HCT116 (cell line): ENCODE measurements around the gene RHEX. TPM values are rescaled to one million over a fixed set of nuclear protein-coding genes. Genes with fewer than 3 reads are reported as not detected.

Experiments used
- ATAC-seq: fragments of 200-7000 bp; cut with Tn5 transposase; 2 replicates; pipeline ENCODE4 v1.9.1; 2020; ENCODE audit warnings: mild to moderate bottlenecking, moderate library complexity
- BruUV-seq: library from RNA; stranded (reverse); fragments of 400-500 nt; replicated peaks from 2 replicates; lab custom pipeline; 2021; lab: Mats Ljungman, UMichigan
- CTCF ChIA-PET: fragments of 300-600 bp; sonication (Branson Sonifier 250); formaldehyde crosslinking; loops from one replicate; lab custom pipeline; 2021; ENCODE audit warnings: antibody characterized with exemption; lab: Charles Lee
- POLR2A ChIA-PET: fragments of 300-600, 350-600 bp; sonication (Branson Sonifier 250); formaldehyde crosslinking; loops from one replicate; lab custom pipeline; 2021; ENCODE audit warnings: antibody characterized with exemption; lab: Charles Lee
- RAD21 ChIA-PET, 2 experiments: fragments of 300-600 bp; sonication (Branson Sonifier 250); formaldehyde crosslinking; loops; one replicate each; lab custom pipeline; 2023; ENCODE audit warnings: low total read pairs in 2 of 2; ENCODE audit not compliant: uncharacterized antibody in 2 of 2, unreplicated experiment in 2 of 2, low non-redundant PET in 1 of 2; lab: Charles Lee
- DNase-seq: peaks from one replicate; pipeline ENCODE4 v3.0.0-alpha.2; 2010; ENCODE audit warnings: low read depth, low spot score
- H2AFZ ChIP-seq: fragments of 200-600 bp; shearing (Covaris generic), sonication (generic); 2 replicates; pipeline ENCODE4 v1.6.1; 2017; ENCODE audit warnings: low read depth, mixed run types, mixed read lengths, antibody characterized with exemption, low read length; ENCODE audit not compliant: poor library complexity, severe bottlenecking
- H3K27ac ChIP-seq: 2 replicates; pipeline ENCODE4 v1.5.1; 2012; ENCODE audit warnings: low read depth, low read length
- H3K27me3 ChIP-seq: fragments of 200-600 bp; sonication (generic); 2 replicates; pipeline ENCODE4 v1.6.1; 2016; ENCODE audit warnings: mixed run types, low read length, mixed read lengths; ENCODE audit not compliant: insufficient read depth
- H3K36me3 ChIP-seq, 2 experiments: fragments of 200-500 bp in 1 of 2; fragments of 200-600 bp in 1 of 2; sonication (Bioruptor generic) in 1 of 2; sonication (generic) in 1 of 2; 2 replicates each; pipeline versions ENCODE4 v1.5.1 to v1.6.1; 2014 to 2016; ENCODE audit warnings: low read length in 2 of 2, inconsistent platforms in 1 of 2, mixed read lengths in 1 of 2, mixed run types in 1 of 2; ENCODE audit not compliant: insufficient read depth in 2 of 2, control insufficient read depth in 1 of 2
- H3K4me1 ChIP-seq, 2 experiments: fragments of 200-600 bp in 1 of 2; sonication (generic) in 1 of 2; 2 replicates each; pipeline versions ENCODE4 v1.5.1 to v1.6.1; 2012 to 2017; ENCODE audit warnings: low read length in 2 of 2, inconsistent platforms in 1 of 2, mild to moderate bottlenecking in 1 of 2, mixed read lengths in 1 of 2, mixed run types in 1 of 2, moderate library complexity in 1 of 2; ENCODE audit not compliant: insufficient read depth in 2 of 2, control insufficient read depth in 1 of 2
- H3K4me2 ChIP-seq: fragments of 200-600 bp; sonication (generic); 2 replicates; pipeline ENCODE4 v1.6.1; 2017; ENCODE audit warnings: mixed run types, low read length, mixed read lengths
- H3K4me3 ChIP-seq, 2 experiments: fragments of 200-600 bp in 1 of 2; sonication (generic) in 1 of 2; replicated peaks in 1 of 2; 2 replicates each; pipeline ENCODE4 v1.5.1; 2011 to 2016; ENCODE audit warnings: low read length in 2 of 2, control low read depth in 1 of 2, low read depth in 1 of 2, mild to moderate bottlenecking in 1 of 2, mixed read lengths in 1 of 2, mixed run types in 1 of 2
- H3K79me2 ChIP-seq: fragments of 200-600 bp; sonication (generic); 2 replicates; pipeline ENCODE4 v1.6.1; 2017; ENCODE audit warnings: mild to moderate bottlenecking, mixed run types, low read length, moderate library complexity, mixed read lengths; ENCODE audit not compliant: insufficient read depth
- H3K9ac ChIP-seq: fragments of 200-600 bp; sonication (generic); 2 replicates; pipeline ENCODE4 v1.6.1; 2016; ENCODE audit warnings: low read length, mixed read lengths
- H3K9me2 ChIP-seq: fragments of 200-600 bp; sonication (generic), shearing (Covaris generic); 2 replicates; pipeline ENCODE4 v1.6.1; 2017; ENCODE audit warnings: mixed run types, mild to moderate bottlenecking, moderate library complexity; ENCODE audit not compliant: insufficient read depth
- H3K9me3 ChIP-seq, 2 experiments: fragments of 200-500 bp in 1 of 2; fragments of 200-600 bp in 1 of 2; sonication (Bioruptor generic) in 1 of 2; sonication (generic) in 1 of 2; 2 replicates each; pipeline ENCODE4 v1.6.1; 2014 to 2017; ENCODE audit warnings: low read length in 2 of 2, mixed read lengths in 2 of 2, inconsistent platforms in 1 of 2, low read depth in 1 of 2, mild to moderate bottlenecking in 1 of 2, mixed run types in 1 of 2, moderate library complexity in 1 of 2; ENCODE audit not compliant: control insufficient read depth in 1 of 2, insufficient read depth in 1 of 2
- H4K20me1 ChIP-seq: fragments of 200-600 bp; sonication (generic), shearing (Covaris generic); 2 replicates; pipeline ENCODE4 v1.6.1; 2017; ENCODE audit warnings: mixed run types, mild to moderate bottlenecking, moderate library complexity; ENCODE audit not compliant: insufficient read depth
- CEBPB ChIP-seq: IDR thresholded peaks from 2 replicates; pipeline ENCODE4 v1.6.1; 2012; ENCODE audit warnings: low read depth
- CTCF ChIP-seq, 3 experiments: fragments of 200-600 bp in 1 of 3; sonication (generic) in 1 of 3; IDR thresholded peaks in 2 of 3; conservative IDR thresholded peaks in 1 of 3; 2 replicates each; pipeline ENCODE4 v1.5.1; 2012 to 2017; ENCODE audit warnings: low read depth in 2 of 3, low read length in 2 of 3, antibody characterized with exemption in 1 of 3, borderline replicate concordance in 1 of 3, control low read depth in 1 of 3, mild to moderate bottlenecking in 1 of 3, mixed read lengths in 1 of 3, mixed run types in 1 of 3, moderate library complexity in 1 of 3; ENCODE audit not compliant: insufficient read depth in 1 of 3
- EGR1 ChIP-seq: IDR thresholded peaks from 2 replicates; pipeline ENCODE4 v1.6.1; 2012; ENCODE audit warnings: low read depth
- ELF1 ChIP-seq: IDR thresholded peaks from 2 replicates; pipeline ENCODE4 v1.6.1; 2012; ENCODE audit warnings: low read depth, borderline replicate concordance
- EZH2 ChIP-seq: fragments of 200-600 bp; sonication (generic); IDR thresholded peaks from 2 replicates; pipeline ENCODE4 v1.6.1; 2017; ENCODE audit warnings: antibody characterized with exemption, mixed run types
- EZH2phosphoT487 ChIP-seq: fragments of 200-600 bp; IDR thresholded peaks from 2 replicates; pipeline ENCODE4 v1.6.1; 2018; ENCODE audit warnings: antibody characterized with exemption, borderline replicate concordance
- JUND ChIP-seq: IDR thresholded peaks from 2 replicates; pipeline ENCODE4 v1.6.1; 2012
- MAX ChIP-seq: IDR thresholded peaks from 2 replicates; pipeline ENCODE4 v1.6.1; 2012
- POLR2A ChIP-seq: IDR thresholded peaks from 2 replicates; pipeline ENCODE4 v1.7.0; 2011; ENCODE audit warnings: borderline replicate concordance; ENCODE audit not compliant: insufficient read depth, insufficient read length; ENCODE audit errors: extremely low read depth
- POLR2AphosphoS5 ChIP-seq: IDR thresholded peaks from 2 replicates; pipeline ENCODE4 v1.6.1; 2011; ENCODE audit warnings: mild to moderate bottlenecking, low read depth, low read length, moderate library complexity
- RAD21 ChIP-seq: IDR thresholded peaks from 2 replicates; pipeline ENCODE4 v1.6.1; 2012; ENCODE audit warnings: low read depth, mild to moderate bottlenecking
- SIN3A ChIP-seq: IDR thresholded peaks from 2 replicates; pipeline ENCODE4 v1.6.1; 2012; ENCODE audit warnings: low read depth
- SRF ChIP-seq: IDR thresholded peaks from 2 replicates; pipeline ENCODE4 v1.6.1; 2012; ENCODE audit warnings: low read depth
- TCF7L2 ChIP-seq: IDR thresholded peaks from 2 replicates; pipeline ENCODE4 v1.7.0; 2011; ENCODE audit warnings: borderline replicate concordance, inconsistent platforms; ENCODE audit not compliant: insufficient read depth, insufficient read length; ENCODE audit errors: extremely low read depth
- ZBTB33 ChIP-seq: IDR thresholded peaks from 2 replicates; pipeline ENCODE4 v1.6.1; 2011; ENCODE audit warnings: mild to moderate bottlenecking, low read length, moderate library complexity; ENCODE audit not compliant: insufficient replicate concordance; ENCODE audit errors: extremely low read depth
- ZFX ChIP-seq: fragments of 450-650 bp; IDR thresholded peaks from 2 replicates; pipeline ENCODE4 v1.6.1; 2017
- ZNF274 ChIP-seq: fragments of 200-500 bp; sonication (Bioruptor generic); IDR thresholded peaks from 2 replicates; pipeline ENCODE4 v1.6.1; 2014; ENCODE audit warnings: mild to moderate bottlenecking, low read depth, low read length, inconsistent platforms
- intact Hi-C: fragments of 100-400 bp; cut with micrococcal nuclease; formaldehyde crosslinking; loops from 2 replicates; pipeline ENCODE4 v1.10.0; 2022
- total RNA-seq: library from RNA; stranded (reverse); gene quantifications from one replicate; pipeline ENCODE4 v1.2.1, GENCODE V29; 2021; ENCODE audit not compliant: unreplicated experiment

The RHEX gene
- total RNA-seq, 1 experiment from 2014 or later, result not detected

- TF ChIP-seq TCF7L2 (no peak), POLR2AphosphoS5 (no peak), ZFX (no peak), POLR2A (no peak), RAD21 (no peak), CEBPB (no peak), SRF (no peak), EZH2phosphoT487 (no peak), EZH2 (no peak), ZNF274 (no peak), JUND (no peak), SIN3A (no peak)
- DNase-seq (no peak), ATAC-seq (no peak)
- Histone ChIP-seq H3K4me2 (no peak overlapping the region), H3K4me3 (no peak overlapping the region), H3K9me2 (no peaks in the 10 kb centered on the region), H3K79me2 (no peaks in the 10 kb centered on the region), H2AFZ (no peak overlapping the region), H4K20me1 (no peaks in the 10 kb centered on the region), H3K36me3 (no peaks in the 10 kb centered on the region), H3K9me3 (no peaks in the 10 kb centered on the region), H3K27ac (no peak overlapping the region), H3K27me3 (no peaks in the 10 kb centered on the region), H3K9ac (no peak overlapping the region), H3K4me1 (no peaks in the 10 kb centered on the region)
- intact Hi-C loops, result no loop called here
- POLR2A ChIA-PET, result no interaction called here
- BruUV-seq, result no TSS peak
- CTCF ChIA-PET, result no interaction called here
- RAD21 ChIA-PET, result no interaction called here
Observed at GRCh38 chr1:206131037-206131436, 78.1 kb downstream of the RHEX start.

GRCh38 chr1:206133751-206134415 lies 80.9 kb downstream of the RHEX start:
- RAD21 ChIA-PET, result no interaction called here
- intact Hi-C loops, result no loop called here
- H3K27ac ChIP-seq, result no peak overlapping the region
- no peaks in the 10 kb centered on the region for H3K36me3 ChIP-seq
- DNase-seq (no peak), ATAC-seq (no peak)
- no peaks in the 10 kb centered on the region for H3K27me3 ChIP-seq
- H2AFZ ChIP-seq, result no peak overlapping the region
- no TSS peak for BruUV-seq
- CTCF ChIA-PET, result interaction anchor here (0.7 kb wide), 1 partner anchor 88 kb away, joined by 3 read pairs; no protein-coding TSS in a partner anchor
- TF ChIP-seq ELF1, result no peak
- TF ChIP-seq POLR2A, result no peak
- TF ChIP-seq JUND, result no peak
- TF ChIP-seq MAX, result no peak
- TF ChIP-seq CTCF (IDR thresholded peaks at IDR 0.05 in 2 of 3, conservative IDR thresholded peaks at IDR 0.05 in 1 of 3; ENCODE audit: borderline replicate concordance in 1 of 3, insufficient read depth in 1 of 3, low read depth in 2 of 3, low read length in 2 of 3), result no peak
- TF ChIP-seq ZBTB33, result no peak
- TF ChIP-seq EGR1, result no peak
- TF ChIP-seq, all 23 proteins: peak for 0
- H3K4me3 ChIP-seq, result no peak overlapping the region
- H3K9me3 ChIP-seq, result no peaks in the 10 kb centered on the region
- no peaks in the 10 kb centered on the region for H3K4me1 ChIP-seq
- no peak overlapping the region for H3K9ac ChIP-seq
- H3K4me2 ChIP-seq, result no peak overlapping the region
- H3K9me2 ChIP-seq, result no peaks in the 10 kb centered on the region
- no peaks in the 10 kb centered on the region for H3K79me2 ChIP-seq
- POLR2A ChIA-PET, result no interaction called here
- no peaks in the 10 kb centered on the region for H4K20me1 ChIP-seq
